ENCODE measurements around the gene RARS1.
"Not testable (repeated sequence)": the region's sequence is repeated elsewhere in the genome, so short reads cannot be mapped to it uniquely, and the experiment has no call there.

The RARS1 gene

DNA sequence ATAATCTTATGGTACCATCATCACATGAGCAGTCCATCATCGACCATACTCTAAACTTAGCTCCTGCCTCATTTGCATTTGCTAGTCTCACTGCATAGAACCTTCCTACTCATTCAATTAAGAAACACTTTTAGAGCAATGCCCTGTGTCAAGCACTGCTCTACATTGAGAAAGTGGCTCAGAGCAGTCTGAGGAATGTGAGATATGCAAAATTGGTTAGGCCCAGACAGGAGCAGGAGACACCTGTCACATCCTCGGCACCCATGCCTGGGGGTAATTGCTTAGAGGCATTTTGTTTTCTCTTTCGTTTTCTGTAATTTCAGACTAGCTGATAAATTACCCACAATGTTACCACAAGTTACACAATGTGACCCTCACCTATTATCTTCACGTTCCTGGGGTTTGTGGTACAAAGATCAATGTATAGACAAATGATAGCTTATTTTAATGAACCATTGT is 4.9 kb upstream of the RARS1 start:
- no peak for DNase-seq (ENCODE audit: low spot score)

DNA sequence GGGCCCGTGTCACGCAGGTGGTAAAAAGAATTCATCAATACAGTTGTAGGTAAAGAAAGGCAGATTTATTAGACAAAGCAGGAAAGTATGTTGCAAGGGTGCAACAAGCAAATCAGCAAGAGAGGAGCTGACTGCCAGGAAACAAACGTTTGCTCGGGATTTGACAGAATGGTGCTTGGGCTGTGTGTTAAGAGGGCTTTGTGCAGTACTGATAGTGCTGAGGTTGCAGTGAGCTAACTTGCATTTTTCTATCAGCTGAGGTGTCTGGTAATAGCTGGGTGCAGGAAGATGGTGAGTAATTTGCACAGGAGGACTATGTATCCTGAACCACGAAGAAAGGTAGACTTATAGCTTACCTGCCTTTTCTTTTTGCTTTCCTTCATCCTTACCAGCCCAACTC is 3.9 kb upstream of the RARS1 start:
- no peak for DNase-seq (ENCODE audit: low spot score)

DNA sequence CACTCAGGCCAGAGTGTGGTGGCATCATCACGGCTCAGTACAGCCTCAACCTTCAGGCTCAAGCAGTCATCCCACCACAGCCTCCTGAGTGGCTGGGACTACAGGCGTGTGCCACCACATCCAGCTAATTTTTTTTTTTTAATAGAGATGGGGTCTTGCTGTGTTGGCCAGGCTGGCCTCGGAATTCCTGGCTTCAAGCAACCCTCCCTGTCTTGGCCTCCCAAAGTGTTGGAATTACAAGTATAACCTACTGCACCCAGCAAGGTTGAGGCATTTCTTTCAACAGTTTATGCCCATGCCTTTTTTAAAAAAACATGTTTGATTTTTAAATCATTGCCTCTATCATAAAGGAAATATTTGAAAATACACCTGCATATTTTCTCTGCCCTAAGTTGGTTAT is 2.8 kb downstream of the RARS1 start:
- no peak for DNase-seq (ENCODE audit: low spot score)

DNA sequence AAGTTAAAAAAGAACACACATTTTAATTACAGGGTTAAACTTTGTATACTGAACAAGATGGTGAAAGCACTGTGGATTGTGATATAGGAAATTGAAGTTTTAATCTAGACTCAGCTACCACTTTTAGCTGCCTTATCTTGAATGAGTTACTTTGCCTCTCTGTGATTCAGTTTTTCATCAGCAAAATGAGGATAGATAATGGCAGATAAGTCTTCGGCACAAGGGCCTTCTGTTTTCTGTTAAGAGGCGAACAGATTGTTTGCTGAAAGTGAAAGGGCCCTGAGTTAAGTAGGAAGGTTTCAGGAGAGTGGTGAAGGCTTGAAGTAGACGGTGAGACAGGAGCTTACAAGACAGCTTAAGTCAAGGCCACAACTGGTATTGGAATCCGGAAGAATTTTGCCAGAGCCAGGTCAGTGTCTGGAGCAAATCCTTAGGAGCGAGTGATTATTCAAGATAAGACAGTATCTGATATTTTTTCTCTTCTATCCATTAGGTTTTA is 7.8 kb downstream of the RARS1 start:
- DNase-seq (ENCODE audit: low spot score): no peak

DNA sequence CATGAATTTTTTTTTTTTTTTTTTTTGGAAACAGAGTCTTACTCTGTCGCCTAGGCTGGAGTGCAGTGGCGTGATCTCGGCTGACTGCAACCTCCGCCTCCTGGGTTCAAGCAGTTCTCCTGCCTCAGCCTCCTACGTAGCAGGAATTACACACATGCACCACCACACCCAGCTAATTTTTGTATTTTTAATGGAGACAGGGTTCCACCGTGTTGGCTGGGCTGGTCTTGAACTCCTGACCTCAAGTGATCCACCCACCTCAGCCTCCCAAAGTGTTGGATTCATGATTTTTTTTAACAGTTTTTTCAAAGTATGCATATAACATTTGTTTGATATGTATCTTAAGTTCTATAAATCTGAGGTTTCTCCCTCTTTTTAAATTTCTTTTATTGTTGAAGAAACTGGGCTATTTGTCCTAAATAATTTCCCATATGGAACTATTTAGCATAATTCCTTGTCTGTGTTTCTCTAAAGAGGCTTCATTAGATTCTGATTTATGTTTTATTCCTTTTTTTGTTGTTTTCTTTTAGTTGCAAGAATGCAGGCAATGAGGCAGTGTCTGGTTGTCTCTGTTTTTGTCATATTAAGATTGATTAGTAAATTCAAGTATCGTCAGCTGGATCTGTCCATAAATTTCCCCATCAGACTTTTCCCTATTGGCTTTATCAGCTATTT is 16.4 kb downstream of the RARS1 start:
- no peak for DNase-seq (ENCODE audit: low spot score)

DNA sequence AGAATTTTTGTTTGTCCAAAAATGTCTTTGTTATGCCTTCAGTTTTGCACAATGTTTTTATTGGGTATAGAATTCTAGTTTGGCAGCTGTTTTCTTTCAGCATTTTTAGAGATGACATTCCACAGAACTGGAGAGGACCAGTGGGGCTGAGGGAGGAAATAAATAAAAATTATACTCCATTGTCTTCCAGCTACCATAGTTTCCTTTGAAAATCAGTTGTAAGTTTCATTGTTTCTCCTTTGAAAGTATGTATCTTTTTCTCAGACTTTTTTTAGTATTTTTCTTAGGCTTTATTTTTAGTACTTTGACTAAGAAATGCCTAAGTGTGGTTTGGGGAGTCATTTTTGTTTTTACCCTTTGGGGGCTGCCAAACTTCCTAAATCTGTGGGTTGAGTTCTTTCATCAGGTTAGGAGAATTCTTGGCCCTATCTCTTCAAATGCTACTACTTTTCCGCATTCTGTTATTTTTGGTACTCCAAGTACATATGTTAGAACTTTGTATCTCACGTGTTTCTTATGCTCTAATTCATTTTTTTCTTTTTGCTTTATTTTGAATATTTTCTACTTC is 27.7 kb downstream of the RARS1 start:
- DNase-seq (ENCODE audit: low spot score): no peak

DNA sequence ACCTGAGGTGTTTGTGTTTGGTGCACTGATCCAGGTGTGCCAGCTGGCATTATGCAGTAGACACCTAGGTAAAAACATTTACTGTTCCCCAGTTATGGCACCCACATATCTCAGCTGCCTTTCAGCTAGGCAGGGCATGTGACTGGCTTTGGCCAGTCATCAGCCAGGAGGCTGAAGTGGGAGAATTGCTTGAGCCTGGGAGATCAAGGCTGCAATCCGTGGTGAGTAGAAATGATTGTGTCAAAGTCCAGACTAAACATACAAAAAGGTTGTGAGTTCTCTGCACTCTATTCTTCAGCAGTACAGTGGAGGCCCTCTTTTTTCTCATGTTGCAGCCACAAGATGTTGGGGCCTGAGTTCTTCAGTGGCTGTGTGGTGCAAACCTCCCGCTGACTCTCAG is 39.6 kb downstream of the RARS1 start:
- no peak for DNase-seq (ENCODE audit: low spot score)

DNA sequence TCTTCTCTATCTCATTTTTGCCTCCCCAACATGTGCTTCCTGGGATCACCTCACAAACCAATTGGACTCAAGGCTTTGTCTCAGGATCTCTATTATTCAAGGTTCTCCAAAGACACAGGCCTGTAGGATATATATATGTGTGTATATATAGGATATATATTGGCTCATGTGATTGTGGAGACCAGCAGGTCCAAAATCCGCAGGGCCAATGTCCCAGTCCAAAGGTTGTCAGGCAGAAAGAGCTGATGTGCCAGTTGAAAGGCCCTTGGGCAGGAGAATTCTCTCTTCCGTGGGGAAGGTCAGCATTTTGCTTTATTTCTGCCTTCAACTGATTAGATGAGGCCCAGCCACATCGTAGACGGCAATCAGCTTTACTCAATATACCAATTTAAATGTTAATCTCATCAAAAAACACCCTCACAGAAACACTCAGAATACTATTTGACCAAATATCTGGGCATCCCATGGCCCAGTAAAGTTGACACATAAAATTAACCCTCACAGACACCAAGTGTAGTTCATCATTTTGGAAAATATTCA is 41.6 kb downstream of the RARS1 start:
- DNase-seq (ENCODE audit: low spot score): no peak

DNA sequence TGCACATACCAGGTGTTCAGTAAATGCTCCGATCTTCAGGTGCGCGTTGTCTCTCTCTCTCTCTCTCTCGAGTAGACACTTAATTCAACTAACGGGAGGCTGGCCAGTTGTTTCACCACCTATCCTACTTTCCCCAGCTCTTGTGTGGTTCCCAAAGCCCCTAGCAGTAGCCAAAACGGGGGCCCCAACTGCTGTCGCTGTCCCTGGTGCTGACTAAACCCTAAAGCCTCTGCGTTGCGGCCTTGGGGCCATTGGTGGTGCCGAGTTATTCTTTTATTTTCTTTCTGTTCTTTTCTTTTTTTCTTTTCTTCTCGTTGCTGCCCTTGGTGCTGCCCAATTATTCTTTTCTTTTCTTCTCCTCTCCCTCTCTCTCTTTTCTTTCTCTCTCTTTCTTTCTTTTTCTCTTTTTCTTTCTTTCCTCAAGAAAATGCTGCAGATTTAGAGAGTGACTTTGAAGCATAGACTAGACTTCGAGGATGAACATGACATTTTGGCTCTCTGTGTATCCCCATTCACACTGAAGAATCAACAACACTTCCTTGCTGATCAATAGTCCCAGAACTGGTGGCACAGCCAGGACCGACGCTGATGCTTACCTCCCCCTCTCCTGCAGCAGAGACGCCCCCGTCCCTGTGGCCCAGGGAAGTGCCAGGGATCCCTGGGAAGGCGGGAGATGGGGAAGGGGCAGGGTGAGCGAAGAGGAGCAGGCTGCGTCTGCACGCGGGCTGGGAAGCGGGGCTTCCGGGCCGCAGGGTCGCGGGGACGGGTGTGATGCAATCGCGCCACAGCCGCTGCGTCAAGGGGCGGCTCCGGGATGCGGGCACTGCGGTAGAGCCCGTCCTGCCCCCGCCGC is 42.5 kb downstream of the RARS1 start, which contains the start of gene FBLL1:
TSS of gene FBLL1 (plus strand) at position 785 of the 853 bp plus-strand sequence. CDS start 200 bp downstream, outside the sequence.
- DNase-seq (ENCODE audit: low spot score): no peak

DNA sequence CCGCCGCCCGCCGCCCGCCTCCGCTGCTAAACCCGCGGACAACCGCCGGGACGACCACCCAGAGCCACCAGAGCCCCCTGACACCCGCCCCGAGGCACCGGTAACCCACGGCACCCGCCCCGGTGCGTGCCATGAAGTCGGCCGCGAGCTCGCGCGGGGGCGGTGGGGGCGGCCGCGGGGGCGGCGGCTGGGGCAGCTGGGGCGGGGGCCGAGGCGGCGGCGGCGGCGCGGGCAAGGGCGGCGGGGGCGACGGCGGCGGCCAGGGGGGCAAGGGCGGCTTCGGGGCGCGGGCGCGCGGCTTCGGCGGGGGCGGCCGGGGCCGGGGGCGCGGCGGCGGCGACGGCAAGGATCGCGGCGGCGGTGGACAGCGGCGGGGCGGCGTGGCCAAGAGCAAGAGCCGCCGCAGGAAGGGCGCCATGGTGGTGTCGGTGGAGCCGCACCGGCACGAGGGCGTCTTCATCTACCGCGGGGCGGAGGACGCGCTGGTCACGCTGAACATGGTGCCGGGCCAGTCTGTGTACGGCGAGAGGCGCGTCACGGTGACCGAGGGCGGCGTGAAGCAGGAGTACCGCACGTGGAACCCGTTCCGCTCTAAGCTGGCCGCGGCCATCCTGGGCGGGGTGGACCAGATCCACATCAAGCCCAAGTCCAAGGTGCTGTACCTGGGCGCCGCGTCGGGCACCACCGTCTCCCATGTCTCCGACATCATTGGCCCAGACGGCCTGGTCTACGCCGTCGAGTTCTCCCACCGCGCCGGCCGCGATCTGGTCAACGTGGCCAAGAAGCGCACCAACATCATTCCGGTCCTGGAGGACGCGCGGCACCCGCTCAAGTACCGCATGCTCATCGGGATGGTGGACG is 43.3 kb downstream of the RARS1 start:
- DNase-seq (ENCODE audit: low spot score): no peak

DNA sequence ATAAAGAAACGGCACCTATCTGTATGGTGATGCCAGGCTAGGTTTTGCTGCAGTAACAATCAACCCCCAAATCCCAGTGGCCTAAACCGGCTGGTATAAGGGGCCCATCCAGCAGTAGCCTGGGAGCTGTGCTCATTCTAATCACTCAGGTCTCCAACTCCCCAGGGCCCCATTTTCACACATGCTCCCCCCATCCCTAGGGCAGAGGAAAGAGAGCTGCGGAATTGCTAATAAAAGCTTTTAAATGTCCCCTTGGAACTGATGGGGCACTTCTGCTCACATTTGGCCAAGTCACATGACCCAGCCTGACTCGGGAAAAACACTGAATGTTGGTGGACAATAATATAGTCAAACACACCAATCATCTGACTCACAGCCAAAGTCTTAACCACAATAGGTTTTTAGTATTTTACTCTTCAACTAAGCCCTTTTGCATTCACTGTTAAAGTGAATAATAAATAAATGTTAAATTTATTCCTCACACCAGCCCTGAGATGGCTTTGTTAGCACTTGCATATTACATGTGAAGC is 44.4 kb downstream of the RARS1 start:
- DNase-seq (ENCODE audit: low spot score): no peak

DNA sequence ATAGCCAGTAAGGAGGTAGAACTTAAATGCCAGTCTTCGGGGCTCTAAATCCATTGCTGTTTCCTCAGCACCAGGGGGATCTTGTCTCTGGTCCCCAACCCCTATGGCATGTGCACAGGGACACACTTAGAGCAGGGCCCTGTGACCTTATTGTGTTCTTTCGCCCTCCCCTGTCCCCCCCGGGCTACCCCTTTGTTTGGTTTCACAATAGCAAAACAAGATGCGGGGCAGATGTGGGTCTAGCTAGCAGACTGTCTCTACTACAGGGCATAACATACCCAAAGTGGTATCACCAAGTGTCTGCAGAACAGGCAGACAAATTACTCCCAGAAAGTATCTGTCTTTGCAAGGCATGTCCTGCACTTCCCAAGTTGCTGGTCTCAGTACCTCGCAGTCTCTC is 44.9 kb downstream of the RARS1 start:
- no peak for DNase-seq (ENCODE audit: low spot score)

DNA sequence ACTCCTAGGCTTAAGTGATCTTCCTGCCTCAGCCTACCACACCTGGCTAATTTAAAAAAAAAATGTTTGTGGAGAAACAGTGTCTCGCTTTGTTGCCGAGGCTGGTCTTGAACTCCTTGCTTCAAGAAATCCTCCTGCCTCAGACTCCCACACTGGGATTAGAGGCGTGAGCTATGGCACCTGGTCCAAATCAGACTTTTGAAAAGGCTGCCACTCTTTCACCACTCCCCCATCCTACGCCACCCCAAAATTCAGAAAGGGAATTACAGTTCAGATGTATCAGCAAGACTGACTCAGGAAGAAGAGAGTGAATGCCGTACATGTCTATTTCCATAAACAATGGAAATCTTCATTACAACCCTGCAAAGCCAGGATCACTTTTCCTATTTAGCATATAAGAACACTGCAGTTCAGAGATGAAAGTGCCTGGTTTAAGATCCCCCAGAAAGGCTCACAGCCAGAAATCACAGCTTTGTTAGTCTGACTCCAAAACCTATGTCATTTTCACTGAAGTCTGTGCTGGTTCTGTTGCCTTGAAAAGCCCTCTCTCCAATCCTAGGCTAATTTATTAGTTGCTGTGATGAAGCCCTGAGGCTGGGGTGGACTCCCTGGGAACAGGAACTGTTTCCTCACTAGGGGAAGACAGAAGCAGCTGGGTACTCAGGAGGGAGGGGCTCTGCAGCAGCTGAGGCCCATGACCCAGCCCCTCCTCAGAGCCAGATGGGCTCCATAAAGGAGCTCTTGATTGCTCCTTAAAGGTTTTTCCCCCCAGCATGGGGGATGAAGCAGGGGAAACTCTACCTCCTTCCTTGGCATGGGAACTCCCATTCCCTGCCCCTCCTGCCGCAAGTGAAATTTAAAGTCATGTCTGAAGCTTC is 46.0 kb downstream of the RARS1 start:
- DNase-seq (ENCODE audit: low spot score): no peak

DNA sequence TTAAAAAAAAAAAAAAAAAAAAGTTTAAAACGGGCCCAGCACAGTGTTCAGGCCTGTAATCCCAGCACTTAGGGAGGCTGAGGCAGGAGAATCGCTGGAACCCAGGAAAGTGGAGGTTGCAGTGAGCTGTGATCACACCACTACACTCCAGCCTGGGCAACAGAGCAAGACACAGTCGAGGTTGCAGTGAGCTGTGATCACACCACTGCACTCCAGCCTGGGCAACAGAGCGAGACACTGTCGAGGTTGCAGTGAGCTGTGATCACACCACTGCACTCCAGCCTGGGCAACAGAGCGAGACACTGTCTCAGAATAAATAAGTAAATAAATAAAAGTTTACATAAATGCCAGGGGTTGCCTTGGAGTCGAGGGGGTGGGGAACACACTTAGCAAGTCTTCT is 48.1 kb downstream of the RARS1 start:
- not testable (repeated sequence) for DNase-seq (ENCODE audit: low spot score)

DNA sequence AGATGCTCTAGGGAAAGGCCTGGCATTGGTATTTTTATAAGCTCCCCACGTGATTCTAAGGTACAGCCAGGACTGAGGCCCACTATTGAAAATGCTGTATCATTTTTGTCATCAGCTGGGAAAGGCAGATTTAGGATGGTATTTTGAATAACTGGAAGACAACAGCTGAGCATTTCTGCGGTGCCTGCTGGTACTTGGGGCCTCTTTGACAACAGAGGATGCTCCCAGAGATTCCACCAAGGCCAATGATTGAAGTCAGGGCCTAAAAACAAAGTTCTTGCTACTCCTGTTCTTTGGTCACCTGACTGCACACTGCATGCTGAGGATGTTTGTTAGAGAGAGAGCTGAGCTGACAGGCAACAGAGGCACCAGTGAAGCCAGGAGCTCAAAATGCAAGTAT is 50.9 kb downstream of the RARS1 start:
- no peak for DNase-seq (ENCODE audit: low spot score)

DNA sequence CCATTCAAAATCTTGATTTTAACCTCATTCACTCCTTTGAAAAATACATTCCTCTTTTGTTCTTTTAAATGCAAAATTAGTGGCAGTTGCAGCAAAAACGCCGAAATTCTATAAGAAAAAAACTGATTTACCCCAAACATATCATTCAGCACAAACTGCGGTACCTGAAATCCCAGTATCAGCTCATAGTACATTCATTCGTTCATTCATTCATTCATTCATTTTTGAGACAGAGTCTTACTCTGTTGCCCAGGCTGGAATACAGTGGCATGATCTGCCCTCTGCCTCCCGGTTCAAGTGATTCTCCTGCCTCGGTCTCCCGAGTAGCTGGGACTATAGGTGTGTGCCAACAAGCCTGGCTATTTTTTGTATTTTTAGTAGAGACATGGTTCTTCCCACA is 63.3 kb downstream of the RARS1 start:
- DNase-seq (ENCODE audit: low spot score): no peak

DNA sequence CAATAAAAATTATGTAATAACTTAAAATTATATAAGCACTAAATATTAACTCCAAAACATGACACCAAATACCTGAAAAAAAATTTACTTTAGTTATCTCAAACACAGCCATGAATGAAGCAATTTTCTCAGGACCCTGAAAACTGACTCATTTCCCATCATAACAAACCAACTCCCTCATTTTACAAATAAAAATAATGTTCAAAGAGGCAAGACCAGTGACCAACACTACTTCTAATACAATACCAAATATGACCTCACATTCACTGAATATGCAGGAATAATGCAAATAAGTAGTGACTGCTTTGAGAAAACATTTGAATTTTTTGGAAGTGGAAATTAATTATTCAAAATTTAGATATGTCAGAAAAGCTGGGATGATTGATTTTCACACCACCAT is 64.4 kb downstream of the RARS1 start:
- no peak for DNase-seq (ENCODE audit: low spot score)

DNA sequence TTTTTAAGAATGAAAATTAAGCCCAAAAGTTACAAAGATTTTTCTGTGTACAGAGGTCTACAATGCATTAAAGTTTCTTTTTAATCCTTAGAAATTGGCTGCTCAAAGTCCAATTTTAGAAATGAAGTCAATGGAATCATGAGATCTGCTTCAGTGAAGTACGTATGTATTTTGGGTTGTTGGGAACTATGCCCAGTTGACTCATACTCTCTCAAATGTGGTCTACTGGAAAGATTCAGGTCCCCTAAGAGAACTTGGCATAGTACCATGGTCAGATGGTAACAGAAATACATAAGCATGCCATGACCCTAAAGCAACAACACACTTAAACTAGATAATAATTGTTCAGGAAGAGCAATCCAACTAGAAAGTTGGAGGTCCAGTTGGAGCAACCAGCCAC is 65.9 kb downstream of the RARS1 start:
- peak; percentile 50 for DNase-seq (ENCODE audit: low spot score)

DNA sequence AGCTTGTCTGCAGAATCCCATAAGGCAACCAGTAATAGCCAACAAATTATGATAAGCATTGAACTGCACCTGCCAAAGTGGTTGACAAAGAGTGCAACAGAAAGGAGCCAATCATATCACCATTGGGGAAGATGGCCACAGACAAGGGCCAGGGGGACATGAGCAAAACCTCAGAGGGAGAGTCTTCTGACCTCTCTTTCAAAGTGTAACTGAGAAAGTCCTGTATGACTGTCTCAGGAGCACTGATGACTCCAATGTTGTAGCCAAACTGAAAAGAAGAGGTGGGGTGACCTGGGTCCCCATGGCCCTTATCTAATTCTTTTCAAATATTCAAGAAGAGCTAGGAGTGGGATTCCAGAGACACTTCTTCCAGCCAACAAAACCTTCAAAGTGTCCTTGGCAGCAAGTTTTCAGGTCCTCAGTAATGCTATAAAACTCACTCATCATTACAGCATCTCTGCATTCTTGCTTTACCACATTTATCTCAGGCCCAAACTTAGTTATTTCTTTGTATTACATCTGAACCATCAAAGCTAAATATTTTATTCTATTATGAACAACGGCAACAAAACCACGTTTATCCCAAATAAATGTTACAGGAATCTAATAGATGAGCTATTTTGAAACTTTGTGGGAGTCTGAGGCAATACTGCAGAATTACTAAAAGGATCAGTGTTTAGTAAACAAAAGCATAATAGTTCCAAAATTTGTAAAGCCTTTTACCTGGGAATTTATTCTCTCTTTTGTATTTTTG is 67.3 kb downstream of the RARS1 start:
- no peak for DNase-seq (ENCODE audit: low spot score)

DNA sequence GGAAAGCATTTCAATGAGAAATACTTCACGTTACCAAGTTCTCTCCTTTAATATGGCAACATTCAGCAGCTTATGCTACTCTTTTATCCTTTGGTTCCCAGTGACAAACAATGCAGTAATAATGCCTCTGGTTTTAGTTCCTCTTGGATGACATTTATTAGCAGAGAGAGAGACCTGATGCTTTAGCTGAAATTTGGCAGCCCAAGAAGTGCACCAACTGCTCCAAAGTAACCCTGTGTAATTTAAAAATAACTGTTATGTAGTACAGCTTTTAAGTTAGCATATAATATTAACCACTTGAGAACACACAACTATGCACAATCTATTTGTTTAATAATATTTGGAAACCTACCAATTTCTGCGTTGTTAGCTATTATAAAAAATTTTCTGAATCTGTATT is 71.1 kb downstream of the RARS1 start:
- no peak for DNase-seq (ENCODE audit: low spot score)
